Mononuclear cell (primary cell): ENCODE measurements around the gene POU4F3. TPM values are rescaled to one million over a fixed set of nuclear protein-coding genes. Genes with fewer than 3 reads are reported as not detected.

Experiments
- H3K27me3 ChIP-seq: 2 replicates; pipeline ENCODE4 v1.6.0; 2011; ENCODE audit warnings: low read length, control low read depth; ENCODE audit not compliant: insufficient read depth
- H3K4me1 ChIP-seq: 2 replicates; pipeline ENCODE4 v1.5.1; 2011; ENCODE audit warnings: mild to moderate bottlenecking, low read length, control low read depth; ENCODE audit not compliant: insufficient read depth
- H3K4me3 ChIP-seq: 2 replicates; pipeline ENCODE4 v1.5.1; 2011; ENCODE audit warnings: mild to moderate bottlenecking, low read length, moderate library complexity
- H3K9me3 ChIP-seq: 2 replicates; pipeline ENCODE4 v1.5.1; 2011; ENCODE audit warnings: low read depth, mild to moderate bottlenecking, control low read depth, low read length
- total RNA-seq: library from RNA; depleted of rRNA; stranded (reverse); fragments of >200 nt; gene quantifications from one replicate; pipeline ENCODE4 v1.2.3, GENCODE V29; 2012

POU4F3 gene
- total RNA-seq, 1 donor = 0.21 TPM

DNA sequence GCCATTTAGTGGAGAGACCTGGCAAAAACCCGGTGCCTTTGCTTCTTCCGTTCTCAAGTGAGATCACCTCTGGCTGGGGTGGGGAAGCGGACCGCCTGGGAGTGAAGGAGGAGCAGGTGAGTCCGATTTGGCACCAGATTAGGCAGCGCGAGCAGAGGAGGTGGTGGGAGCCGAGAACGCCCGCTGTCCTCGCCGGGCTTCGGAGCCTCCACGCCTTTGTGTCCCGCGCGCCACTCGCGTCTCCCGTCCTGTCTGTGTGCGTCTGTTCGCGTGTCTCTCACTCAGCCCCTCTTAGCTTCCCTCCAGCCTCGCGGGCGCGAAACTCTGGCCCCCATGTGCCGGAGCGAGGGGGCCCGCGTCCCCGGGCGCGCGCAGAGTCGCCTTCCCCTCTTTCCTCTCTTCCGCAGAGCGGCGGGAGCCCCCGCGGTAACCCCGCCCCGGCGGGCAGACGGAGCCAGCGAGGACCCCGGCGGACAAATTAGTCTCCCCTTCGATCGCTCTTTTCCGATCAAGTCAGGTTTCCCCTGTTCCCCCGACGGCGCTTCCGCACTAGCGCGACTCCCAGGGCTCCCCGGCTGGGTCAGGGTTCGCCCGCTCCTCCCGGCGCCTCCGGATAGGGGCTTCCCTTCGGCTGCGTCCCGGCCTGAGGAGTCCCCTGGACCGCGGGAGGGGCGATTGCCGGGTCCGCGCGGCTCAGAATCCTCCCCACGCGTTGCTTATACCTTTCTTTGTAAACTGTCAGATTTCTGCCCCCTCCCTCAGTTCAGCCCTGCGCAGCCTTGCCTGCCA is 7.1 kb downstream of the POU4F3 start:
- Histone ChIP-seq H3K4me1 (peaks cover 5% of the 10 kb centered on the region), H3K4me3 (no peak overlapping the region), H3K27me3 (peaks cover 81% of the 10 kb centered on the region), H3K9me3 (no peaks in the 10 kb centered on the region)

- H3K4me3 ChIP-seq = no peak overlapping the region
- peaks cover 10% of the 10 kb centered on the region for H3K27me3 ChIP-seq
- H3K9me3 ChIP-seq = no peaks in the 10 kb centered on the region
- no peaks in the 10 kb centered on the region for H3K4me1 ChIP-seq
Measured at GRCh38 chr5:146357126-146357525, 18.5 kb downstream of the POU4F3 start.

GRCh38 chr5:146359836-146360235 is 21.2 kb downstream of the POU4F3 start:
- Histone ChIP-seq H3K4me3 (no peak overlapping the region), H3K27me3 (peaks cover 10% of the 10 kb centered on the region), H3K9me3 (no peaks in the 10 kb centered on the region), H3K4me1 (peaks cover 12% of the 10 kb centered on the region)

GRCh38 chr5:146363161-146363874 is 24.7 kb downstream of the POU4F3 start:
- Histone ChIP-seq H3K4me3 (no peak overlapping the region), H3K9me3 (no peaks in the 10 kb centered on the region), H3K27me3 (peaks cover 4% of the 10 kb centered on the region), H3K4me1 (peaks cover 12% of the 10 kb centered on the region)

DNA sequence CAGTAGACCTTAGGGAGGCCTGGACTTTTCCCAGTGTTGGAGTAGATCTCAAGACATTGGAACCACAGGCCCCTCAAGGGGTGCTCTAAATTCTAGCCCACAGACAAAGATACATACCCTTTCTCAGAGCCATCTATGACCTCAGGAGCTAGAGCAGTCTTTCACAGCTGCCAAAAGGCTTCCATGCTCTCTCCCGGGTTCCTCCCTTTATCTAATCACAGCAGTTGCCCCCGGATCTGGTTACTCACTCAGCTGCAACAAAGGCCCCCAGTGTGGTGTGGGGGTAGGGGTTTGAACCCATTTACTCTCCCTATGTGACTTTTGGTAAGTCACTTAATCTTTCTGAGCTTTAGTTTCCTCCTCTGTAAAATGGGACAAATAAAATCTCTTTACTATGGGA is 27.0 kb downstream of the POU4F3 start:
- Histone ChIP-seq H3K4me3 (no peak overlapping the region), H3K9me3 (no peaks in the 10 kb centered on the region), H3K4me1 (peaks cover 12% of the 10 kb centered on the region), H3K27me3 (peaks cover 2% of the 10 kb centered on the region)

DNA sequence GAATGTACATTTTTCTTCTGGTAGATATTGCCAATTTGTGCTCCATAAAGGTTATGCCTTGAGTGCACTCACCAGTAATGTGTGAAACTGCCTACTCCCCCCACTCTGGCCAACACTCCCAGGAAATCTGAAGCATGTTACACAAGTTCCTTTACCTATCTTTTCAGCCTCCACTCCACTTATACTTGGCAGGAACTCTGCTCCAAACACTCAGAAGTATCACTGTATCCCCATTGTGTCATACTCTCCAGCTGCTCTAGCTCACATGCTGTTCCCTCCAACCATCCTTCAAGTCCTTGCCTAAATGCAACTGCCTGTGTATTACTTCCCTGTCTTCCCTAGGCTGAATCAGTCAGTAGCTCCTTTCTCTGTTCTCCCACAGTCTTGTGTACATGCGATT is 28.3 kb downstream of the POU4F3 start:
- H3K27me3 ChIP-seq = no peaks in the 10 kb centered on the region
- H3K4me3 ChIP-seq = no peak overlapping the region

DNA sequence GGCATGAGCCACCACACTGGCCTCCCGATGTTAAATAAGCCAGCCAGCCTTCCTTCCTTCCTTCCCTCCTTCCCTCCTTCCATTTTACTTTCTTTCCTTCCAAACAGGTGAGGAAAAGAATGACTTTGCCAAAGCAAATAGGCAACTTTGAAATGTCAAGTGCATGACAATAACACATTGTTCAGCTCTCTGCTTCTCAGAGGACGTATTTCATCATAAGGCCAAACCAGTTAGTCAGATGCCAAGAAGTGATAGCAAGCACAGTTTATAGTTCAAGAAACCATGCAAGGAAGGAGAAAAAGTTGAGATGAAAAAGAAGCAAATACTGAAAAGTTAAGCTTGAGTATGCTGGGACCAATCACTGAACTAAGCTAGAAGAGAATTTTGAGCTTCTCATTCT is 29.5 kb downstream of the POU4F3 start:
- H3K4me1 ChIP-seq = peaks cover 6% of the 10 kb centered on the region
- no peak overlapping the region for H3K4me3 ChIP-seq
- no peaks in the 10 kb centered on the region for H3K9me3 ChIP-seq
- H3K27me3 ChIP-seq = no peaks in the 10 kb centered on the region

More for the DNA sequence above, 28.3 kb downstream of the POU4F3 start:
- Histone ChIP-seq H3K4me1 (peaks cover 12% of the 10 kb centered on the region), H3K9me3 (no peaks in the 10 kb centered on the region)

GRCh38 chr5:146369691-146370090 is 31.1 kb downstream of the POU4F3 start:
- H3K4me1 ChIP-seq = no peaks in the 10 kb centered on the region
- no peaks in the 10 kb centered on the region for H3K9me3 ChIP-seq
- H3K27me3 ChIP-seq = no peaks in the 10 kb centered on the region
- no peak overlapping the region for H3K4me3 ChIP-seq

GRCh38 chr5:146376821-146377220 is 38.2 kb downstream of the POU4F3 start:
- Histone ChIP-seq H3K4me3 (no peak overlapping the region), H3K4me1 (no peaks in the 10 kb centered on the region), H3K27me3 (no peaks in the 10 kb centered on the region), H3K9me3 (no peaks in the 10 kb centered on the region)

GRCh38 chr5:146378986-146379385 is 40.3 kb downstream of the POU4F3 start:
- H3K27me3 ChIP-seq = no peaks in the 10 kb centered on the region
- H3K9me3 ChIP-seq = no peaks in the 10 kb centered on the region
- no peaks in the 10 kb centered on the region for H3K4me1 ChIP-seq
- H3K4me3 ChIP-seq = no peak overlapping the region

- Histone ChIP-seq H3K4me3 (no peak overlapping the region), H3K27me3 (no peaks in the 10 kb centered on the region), H3K4me1 (no peaks in the 10 kb centered on the region), H3K9me3 (no peaks in the 10 kb centered on the region)
Measured at GRCh38 chr5:146380714-146381113, 42.1 kb downstream of the POU4F3 start.

DNA sequence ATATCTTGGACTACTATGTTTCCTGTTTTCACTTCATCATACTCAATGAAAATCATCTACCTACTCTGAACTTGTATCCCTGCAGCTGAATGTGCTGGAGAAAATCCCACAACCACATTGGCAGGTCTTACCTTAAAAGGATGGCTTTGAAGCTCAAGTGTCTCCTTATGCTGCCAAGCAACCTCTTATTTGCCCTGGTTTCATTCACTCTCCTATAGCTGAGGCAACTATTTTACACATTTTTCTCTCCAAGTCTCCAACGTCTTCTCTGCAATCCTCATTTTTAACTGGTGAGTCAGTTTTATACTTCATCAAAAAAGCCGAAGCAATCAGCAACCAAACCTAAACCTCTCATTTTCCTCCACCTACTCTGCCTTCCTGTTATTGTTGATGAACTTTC is 49.7 kb downstream of the POU4F3 start:
- Histone ChIP-seq H3K4me1 (no peaks in the 10 kb centered on the region), H3K4me3 (no peak overlapping the region), H3K9me3 (no peaks in the 10 kb centered on the region), H3K27me3 (no peaks in the 10 kb centered on the region)

DNA sequence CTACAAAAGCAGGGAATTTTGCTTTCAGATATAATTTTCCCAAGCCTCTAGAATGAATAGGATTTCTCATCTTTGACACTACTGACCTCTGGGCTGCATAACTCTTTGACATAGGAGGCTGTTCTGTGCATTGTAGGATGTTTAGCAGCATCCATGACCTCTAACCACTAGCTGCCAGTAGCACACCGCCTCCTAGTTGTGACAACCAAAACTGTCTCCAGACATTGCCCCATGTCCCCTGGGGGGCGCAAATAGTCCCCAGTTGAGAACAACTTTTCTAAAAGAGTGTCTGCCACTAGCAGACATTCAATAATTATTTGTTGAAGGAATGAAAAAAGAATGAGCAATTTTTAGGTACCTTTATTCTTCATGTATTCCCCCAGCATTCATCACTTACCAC is 51.8 kb downstream of the POU4F3 start:
- H3K4me1 ChIP-seq = no peaks in the 10 kb centered on the region
- no peaks in the 10 kb centered on the region for H3K9me3 ChIP-seq
- H3K27me3 ChIP-seq = no peaks in the 10 kb centered on the region
- no peak overlapping the region for H3K4me3 ChIP-seq
